ENCODE data around the gene LIPG. TPM values are rescaled to one million over a fixed set of nuclear protein-coding genes. Genes with fewer than 3 reads are reported as not detected.

Gene LIPG
- total and polyA plus RNA-seq, 2 donors from 2014 or later: 4.8 to 50.9 TPM

DNA sequence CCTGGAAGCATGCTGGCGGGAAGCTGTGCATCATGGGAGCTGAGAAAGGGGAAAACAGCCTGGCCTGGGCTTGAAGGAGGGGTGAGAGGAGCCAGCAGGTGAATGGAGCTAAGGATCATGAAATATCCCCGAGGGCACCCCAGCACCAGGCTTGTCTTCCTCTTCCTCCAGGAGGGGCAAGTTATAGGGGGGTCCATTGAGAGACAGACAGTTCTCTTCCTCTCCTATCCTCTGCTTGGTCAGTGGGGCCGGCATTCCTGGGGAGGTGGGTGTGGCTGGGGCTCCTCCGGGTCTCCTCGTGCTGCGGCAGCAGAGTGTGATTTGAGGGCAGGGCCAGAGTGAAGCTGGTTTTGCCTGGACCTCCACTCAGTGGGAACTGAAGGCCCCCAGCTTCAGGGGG, 78.9 kb downstream of the LIPG start:
- DNase-seq (no peak), FAIRE-seq (no peak)
- Histone ChIP-seq H3K4me1 (ENCODE audit: control insufficient read depth in 2 of 3, insufficient read depth in 2 of 3, low read depth in 1 of 3, low read length in 3 of 3) (no peaks in the 10 kb centered on the region), H3K9me3 (ENCODE audit: control insufficient read depth in 2 of 3, insufficient read depth in 1 of 3, low read length in 3 of 3) (no peaks in the 10 kb centered on the region), H3K27me3 (ENCODE audit: control insufficient read depth, insufficient read depth, low read length) (no peaks in the 10 kb centered on the region), H3K9ac (ENCODE audit: low read length in 3 of 3) (no peak overlapping the region), H3K27ac (ENCODE audit: low read depth in 2 of 2, low read length in 2 of 2) (no peak overlapping the region), H3K4me3 (ENCODE audit: low read length in 3 of 3) (no peak overlapping the region), H3K36me3 (ENCODE audit: control insufficient read depth in 2 of 3, insufficient read depth in 3 of 3, low read length in 3 of 3) (no peaks in the 10 kb centered on the region)
- intact Hi-C loops (cut with DNase I): no loop called here
- TF ChIP-seq, protein P1, sequence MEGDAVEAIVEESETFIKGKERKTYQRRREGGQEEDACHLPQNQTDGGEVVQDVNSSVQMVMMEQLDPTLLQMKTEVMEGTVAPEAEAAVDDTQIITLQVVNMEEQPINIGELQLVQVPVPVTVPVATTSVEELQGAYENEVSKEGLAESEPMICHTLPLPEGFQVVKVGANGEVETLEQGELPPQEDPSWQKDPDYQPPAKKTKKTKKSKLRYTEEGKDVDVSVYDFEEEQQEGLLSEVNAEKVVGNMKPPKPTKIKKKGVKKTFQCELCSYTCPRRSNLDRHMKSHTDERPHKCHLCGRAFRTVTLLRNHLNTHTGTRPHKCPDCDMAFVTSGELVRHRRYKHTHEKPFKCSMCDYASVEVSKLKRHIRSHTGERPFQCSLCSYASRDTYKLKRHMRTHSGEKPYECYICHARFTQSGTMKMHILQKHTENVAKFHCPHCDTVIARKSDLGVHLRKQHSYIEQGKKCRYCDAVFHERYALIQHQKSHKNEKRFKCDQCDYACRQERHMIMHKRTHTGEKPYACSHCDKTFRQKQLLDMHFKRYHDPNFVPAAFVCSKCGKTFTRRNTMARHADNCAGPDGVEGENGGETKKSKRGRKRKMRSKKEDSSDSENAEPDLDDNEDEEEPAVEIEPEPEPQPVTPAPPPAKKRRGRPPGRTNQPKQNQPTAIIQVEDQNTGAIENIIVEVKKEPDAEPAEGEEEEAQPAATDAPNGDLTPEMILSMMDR (IDR thresholded peaks at IDR 0.05; ENCODE audit: borderline replicate concordance, extremely low read depth, insufficient read depth): no peak

DNA sequence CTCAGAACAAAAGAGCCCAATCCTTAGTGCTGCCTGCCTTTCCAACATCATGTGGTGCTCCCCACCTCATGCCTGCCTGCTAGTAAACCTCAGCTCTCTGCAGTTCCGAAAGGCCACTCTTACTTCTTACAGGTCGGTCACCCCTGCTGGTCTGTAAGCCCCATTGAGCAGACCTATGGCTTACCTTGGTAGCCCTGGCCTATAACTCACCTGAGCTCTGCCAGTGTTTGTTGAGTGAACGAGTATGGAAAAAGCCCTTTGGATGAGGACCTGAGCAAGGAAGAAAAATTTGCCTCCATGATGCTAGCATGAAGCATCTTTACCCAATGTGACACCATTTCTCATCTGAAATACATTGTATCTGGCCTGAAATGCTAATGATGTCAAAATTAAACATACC, 83.3 kb downstream of the LIPG start:
- no peaks in the 10 kb centered on the region for H3K36me3 ChIP-seq (ENCODE audit: control insufficient read depth in 2 of 3, insufficient read depth in 3 of 3, low read length in 3 of 3)
- H3K4me3 ChIP-seq (ENCODE audit: low read length in 3 of 3): no peak overlapping the region
- intact Hi-C loops (cut with DNase I): no loop called here
- FAIRE-seq: no peak
- H3K4me1 ChIP-seq (ENCODE audit: control insufficient read depth in 2 of 3, insufficient read depth in 2 of 3, low read depth in 1 of 3, low read length in 3 of 3): peaks cover 0 to 11% (median 4%) of the 10 kb centered on the region in 3 donors
- H3K27ac ChIP-seq (ENCODE audit: low read depth in 2 of 2, low read length in 2 of 2): no peak overlapping the region
- DNase-seq: no peak
- TF ChIP-seq, protein P1 (IDR thresholded peaks at IDR 0.05; ENCODE audit: borderline replicate concordance, extremely low read depth, insufficient read depth): no peak
- no peaks in the 10 kb centered on the region for H3K9me3 ChIP-seq (ENCODE audit: control insufficient read depth in 2 of 3, insufficient read depth in 1 of 3, low read length in 3 of 3)
- H3K27me3 ChIP-seq (ENCODE audit: control insufficient read depth, insufficient read depth, low read length): no peaks in the 10 kb centered on the region
- H3K9ac ChIP-seq (ENCODE audit: low read length in 3 of 3): no peak overlapping the region

DNA sequence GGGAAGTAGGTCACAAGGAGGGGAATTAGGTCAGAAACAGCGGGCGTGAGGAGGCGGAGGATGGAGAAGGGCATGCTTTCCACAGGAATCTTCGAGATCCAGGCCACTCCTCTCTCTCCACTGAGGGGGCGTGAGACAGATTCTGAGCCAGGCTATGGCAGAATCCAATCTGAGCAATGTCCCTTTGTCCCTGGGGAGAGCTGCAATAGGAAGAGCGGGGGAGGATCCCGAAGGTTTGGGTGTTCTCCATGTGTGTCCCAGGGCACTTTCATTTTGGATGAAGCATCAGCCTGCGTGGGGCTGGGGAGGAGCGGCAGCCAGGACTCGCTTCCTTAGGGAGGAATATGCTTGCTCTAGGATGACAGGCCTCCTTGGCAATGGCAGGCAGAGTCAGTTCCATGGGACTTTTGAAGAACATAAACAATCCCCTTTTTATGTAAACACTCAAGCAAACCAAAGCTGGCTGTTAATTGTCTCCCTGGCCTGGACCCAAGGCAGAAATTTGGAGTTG, 84.0 kb downstream of the LIPG start:
- DNase-seq: no peak
- Histone ChIP-seq H3K9me3 (ENCODE audit: control insufficient read depth in 2 of 3, insufficient read depth in 1 of 3, low read length in 3 of 3) (no peaks in the 10 kb centered on the region), H3K9ac (ENCODE audit: low read length in 3 of 3) (no peak overlapping the region), H3K4me1 (ENCODE audit: control insufficient read depth in 2 of 3, insufficient read depth in 2 of 3, low read depth in 1 of 3, low read length in 3 of 3) (peaks cover 0 to 11% (median 4%) of the 10 kb centered on the region in 3 donors), H3K27me3 (ENCODE audit: control insufficient read depth, insufficient read depth, low read length) (no peaks in the 10 kb centered on the region), H3K27ac (ENCODE audit: low read depth in 2 of 2, low read length in 2 of 2) (no peak overlapping the region), H3K4me3 (ENCODE audit: low read length in 3 of 3) (no peak overlapping the region), H3K36me3 (ENCODE audit: control insufficient read depth in 2 of 3, insufficient read depth in 3 of 3, low read length in 3 of 3) (no peaks in the 10 kb centered on the region)
- TF ChIP-seq, protein P1 (IDR thresholded peaks at IDR 0.05; ENCODE audit: borderline replicate concordance, extremely low read depth, insufficient read depth): no peak
- intact Hi-C loops (cut with DNase I): no loop called here
- no peak for FAIRE-seq

DNA sequence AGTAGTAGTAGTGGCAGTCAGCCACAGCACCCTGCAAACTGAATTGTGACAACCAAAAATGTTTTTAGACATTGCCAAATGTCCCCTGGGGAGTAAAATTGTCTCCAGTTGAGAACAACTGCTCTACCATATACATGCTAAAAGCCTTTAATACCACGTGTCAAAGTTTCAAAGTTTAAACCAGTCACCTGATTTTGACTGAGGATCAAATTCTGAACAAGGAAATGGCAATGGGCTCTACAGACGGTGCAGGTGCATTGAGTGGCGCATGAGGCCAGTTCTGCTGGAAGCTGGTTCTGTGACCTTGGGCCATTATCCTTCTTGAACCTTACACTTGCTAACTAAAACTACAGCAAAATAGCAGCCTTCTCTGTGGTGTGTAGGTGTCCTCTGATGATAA, 85.0 kb downstream of the LIPG start:
- DNase-seq: no peak

More for the DNA sequence above, 85.0 kb downstream of the LIPG start:
- no peaks in the 10 kb centered on the region for H3K9me3 ChIP-seq (ENCODE audit: control insufficient read depth in 2 of 3, insufficient read depth in 1 of 3, low read length in 3 of 3)
- peaks cover 0 to 11% (median 4%) of the 10 kb centered on the region in 3 donors for H3K4me1 ChIP-seq (ENCODE audit: control insufficient read depth in 2 of 3, insufficient read depth in 2 of 3, low read depth in 1 of 3, low read length in 3 of 3)
- TF ChIP-seq, protein P1 (IDR thresholded peaks at IDR 0.05; ENCODE audit: borderline replicate concordance, extremely low read depth, insufficient read depth): no peak
- H3K36me3 ChIP-seq (ENCODE audit: control insufficient read depth in 2 of 3, insufficient read depth in 3 of 3, low read length in 3 of 3): no peaks in the 10 kb centered on the region
- no peaks in the 10 kb centered on the region for H3K27me3 ChIP-seq (ENCODE audit: control insufficient read depth, insufficient read depth, low read length)
- no peak overlapping the region for H3K9ac ChIP-seq (ENCODE audit: low read length in 3 of 3)
- intact Hi-C loops (cut with DNase I): no loop called here
- no peak overlapping the region for H3K27ac ChIP-seq (ENCODE audit: low read depth in 2 of 2, low read length in 2 of 2)
- no peak overlapping the region for H3K4me3 ChIP-seq (ENCODE audit: low read length in 3 of 3)
- no peak for FAIRE-seq
